Liver (tissue), 3 donors: Measurements from ENCODE around the gene EDN1.

ENCODE experiments used
- CTCF ChIP-seq: fragments of 150-350 bp; IDR thresholded peaks from 2 replicates; pipeline ENCODE4 v1.5.1; 2017; ENCODE audit warnings: improper control_type of control experiment, low read depth, low read length; ENCODE audit not compliant: missing input control
- GABPA ChIP-seq, 2 donors: IDR thresholded peaks in 1 of 2; conservative IDR thresholded peaks in 1 of 2; 2 replicates each; pipeline ENCODE4 v1.6.1; 2016; ENCODE audit warnings: antibody characterized with exemption in 2 of 2, mild to moderate bottlenecking in 1 of 2, moderate library complexity in 1 of 2
- JUND ChIP-seq, 2 donors: IDR thresholded peaks; 2 replicates each; pipeline ENCODE4 v1.6.1; 2016; ENCODE audit warnings: antibody characterized with exemption in 2 of 2
- MAX ChIP-seq: IDR thresholded peaks from 2 replicates; pipeline ENCODE4 v1.6.1; 2016; ENCODE audit warnings: antibody characterized with exemption
- RAD21 ChIP-seq, 2 donors: IDR thresholded peaks; 2 replicates each; pipeline ENCODE4 v1.6.1; 2016; ENCODE audit warnings: antibody characterized with exemption in 2 of 2, mild to moderate bottlenecking in 2 of 2
- SP1 ChIP-seq: IDR thresholded peaks from 2 replicates; pipeline ENCODE4 v1.6.1; 2018; ENCODE audit warnings: antibody characterized with exemption, mild to moderate bottlenecking
- TAF1 ChIP-seq: conservative IDR thresholded peaks from 2 replicates; pipeline ENCODE4 v1.6.1; 2016; ENCODE audit warnings: antibody characterized with exemption, mild to moderate bottlenecking
- YY1 ChIP-seq: IDR thresholded peaks from 2 replicates; pipeline ENCODE4 v1.6.1; 2016; ENCODE audit warnings: antibody characterized with exemption, mild to moderate bottlenecking
- donor health status: healthy.
- donor health status: healthy.

GRCh38 chr6:12286373-12287110 is 3.6 kb upstream of the EDN1 start:
- TF ChIP-seq CTCF (no peak), YY1 (no peak), SP1 (no peak), MAX (no peak), RAD21 (IDR thresholded peaks at IDR 0.05) (no peak), GABPA (IDR thresholded peaks at IDR 0.05 in 1 of 2, conservative IDR thresholded peaks at IDR 0.05 in 1 of 2) (no peak), TAF1 (no peak), JUND (IDR thresholded peaks at IDR 0.05) (no peak)
